ENCODE results near the gene KIF23. TPM values are rescaled to one million over a fixed set of nuclear protein-coding genes. Genes with fewer than 3 reads are reported as not detected.
A peak's percentile ranks its signal among the peaks of the same experiment; 100 is the strongest.

Gene KIF23
- total and polyA plus RNA-seq, 2 experiments from 2014 or later: 52.9 to 103 TPM

DNA sequence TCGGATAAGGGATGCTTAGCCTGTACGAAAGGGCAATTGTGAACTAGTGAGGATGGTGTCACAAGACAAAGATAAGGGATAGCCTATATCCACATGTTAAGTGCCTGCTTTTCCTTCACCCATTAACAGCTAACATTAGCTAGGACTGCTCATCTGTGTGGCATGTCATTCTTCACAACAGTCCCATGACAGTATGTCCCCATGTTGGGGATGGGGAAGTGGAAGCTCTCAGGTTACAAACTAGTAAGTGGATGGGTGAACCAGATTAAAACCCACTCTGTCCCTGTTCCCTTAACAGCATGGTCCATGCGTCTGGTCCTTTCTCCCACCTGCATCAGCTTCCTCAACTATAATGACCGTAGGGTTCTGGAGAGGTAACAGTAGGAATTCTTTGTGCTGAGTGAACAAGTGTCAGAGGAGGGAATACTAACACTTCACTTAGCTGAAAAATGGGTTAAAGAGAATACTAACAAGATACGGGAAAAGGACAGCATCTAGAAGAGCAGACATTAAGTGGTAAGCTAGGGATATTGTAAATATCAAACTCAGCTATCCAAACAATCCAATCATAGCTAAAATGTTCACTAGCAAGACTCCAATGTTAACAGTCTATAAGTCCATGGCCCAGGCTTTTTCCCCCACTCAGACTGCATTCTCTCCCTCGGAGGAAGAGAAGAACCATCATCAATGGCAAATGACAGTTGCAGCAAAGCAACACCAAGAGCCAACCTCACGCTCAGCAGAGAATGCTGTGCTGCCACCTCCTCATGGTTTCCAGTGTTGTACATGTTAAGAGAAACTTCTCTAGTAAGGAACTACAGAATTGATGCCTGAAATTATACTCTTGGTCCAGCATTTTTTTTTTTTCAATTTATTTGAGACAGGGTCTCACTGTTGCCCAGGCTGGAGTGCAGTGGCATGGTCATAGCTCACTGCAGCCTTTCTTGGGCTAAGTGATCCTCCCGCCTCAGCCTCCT is 43.4 kb downstream of the KIF23 start (continued):
- TF ChIP-seq REST (IDR thresholded peaks at IDR 0.05; ENCODE audit: unreplicated experiment) (no peak), CREB1 (CRISPR knock-in tag; IDR thresholded peaks at IDR 0.05; ENCODE audit: low read depth) (no peak)

GRCh38 chr15:69459066-69459465 is 44.9 kb downstream of the KIF23 start:
- H3K36me3 Mint-ChIP-seq (ENCODE audit: low read depth): peaks cover 48% of the 10 kb centered on the region
- H3K79me2 ChIP-seq (replicated peaks; ENCODE audit: insufficient read depth): peaks cover 20% of the 10 kb centered on the region
- H3K27me3 ChIP-seq (ENCODE audit: insufficient read depth): no peaks in the 10 kb centered on the region
- H3K4me3 Mint-ChIP-seq: no peak overlapping the region
- H3F3A ChIP-seq (replicated peaks; ENCODE audit: low read depth): peaks cover 41% of the 10 kb centered on the region
- TF ChIP-seq EZH2phosphoT487 (IDR thresholded peaks at IDR 0.05; ENCODE audit: unreplicated experiment) (no peak), STAT1 (IDR thresholded peaks at IDR 0.05; ENCODE audit: unreplicated experiment) (no peak), EZH2 (IDR thresholded peaks at IDR 0.05; ENCODE audit: low read depth, unreplicated experiment) (no peak), ZNF331 (CRISPR knock-in tag; IDR thresholded peaks at IDR 0.05; ENCODE audit: low read depth) (no peak), JUNB (IDR thresholded peaks at IDR 0.05; ENCODE audit: unreplicated experiment) (no peak), CTCF (conservative IDR thresholded peaks at IDR 0.05; ENCODE audit: low read depth in 2 of 2) (no peak), POLR2AphosphoS5 (IDR thresholded peaks at IDR 0.05; ENCODE audit: low read depth) (no peak), CREB1 (CRISPR knock-in tag; IDR thresholded peaks at IDR 0.05; ENCODE audit: low read depth) (no peak), NANOG (IDR thresholded peaks at IDR 0.05; ENCODE audit: borderline replicate concordance) (no peak), ZNF114 (CRISPR knock-in tag; IDR thresholded peaks at IDR 0.05) (no peak)
- TF ChIP-seq, protein P1, sequence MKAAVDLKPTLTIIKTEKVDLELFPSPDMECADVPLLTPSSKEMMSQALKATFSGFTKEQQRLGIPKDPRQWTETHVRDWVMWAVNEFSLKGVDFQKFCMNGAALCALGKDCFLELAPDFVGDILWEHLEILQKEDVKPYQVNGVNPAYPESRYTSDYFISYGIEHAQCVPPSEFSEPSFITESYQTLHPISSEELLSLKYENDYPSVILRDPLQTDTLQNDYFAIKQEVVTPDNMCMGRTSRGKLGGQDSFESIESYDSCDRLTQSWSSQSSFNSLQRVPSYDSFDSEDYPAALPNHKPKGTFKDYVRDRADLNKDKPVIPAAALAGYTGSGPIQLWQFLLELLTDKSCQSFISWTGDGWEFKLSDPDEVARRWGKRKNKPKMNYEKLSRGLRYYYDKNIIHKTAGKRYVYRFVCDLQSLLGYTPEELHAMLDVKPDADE (IDR thresholded peaks at IDR 0.05): no peak
- no peak overlapping the region for H2AFZ ChIP-seq
- peaks cover 18% of the 10 kb centered on the region; the same call in 2 of the 3 replicates for H3K4me1 Mint-ChIP-seq
- H3K36me3 ChIP-seq (ENCODE audit: insufficient read depth): peaks cover 24% of the 10 kb centered on the region
- no peaks in the 10 kb centered on the region for H3K9me2 ChIP-seq (ENCODE audit: insufficient read depth)
- H4K20me1 ChIP-seq (replicated peaks; ENCODE audit: insufficient read depth): peaks cover 42% of the 10 kb centered on the region
- H3K9me3 Mint-ChIP-seq: peaks cover 4% of the 10 kb centered on the region; the same call in 2 of the 3 replicates
- no peak overlapping the region for H3K27ac Mint-ChIP-seq
- no peak overlapping the region for H3K4me3 ChIP-seq
- 0 out of 2 replicates have a peak overlapping the region, but pooled peaks have one; percentile 18 for H3K27ac ChIP-seq (ENCODE audit: low read depth)
- DNase-seq (ENCODE audit: low spot score): no peak
- H3K4me1 ChIP-seq (ENCODE audit: insufficient read depth): peaks cover 10% of the 10 kb centered on the region
- no peak for ATAC-seq
- no peak overlapping the region for H3K4me2 ChIP-seq
- no peaks in the 10 kb centered on the region for H3K27me3 Mint-ChIP-seq (ENCODE audit: insufficient read depth, low read depth, poor library complexity)

Data from GM23338 (cell line).